Endothelial cell of coronary artery (primary cell): ENCODE measurements around the gene BMAL2. TPM values are rescaled to one million over a fixed set of nuclear protein-coding genes. Genes with fewer than 3 reads are reported as not detected.

Experiments
- total RNA-seq: library from RNA; depleted of rRNA; stranded (reverse); fragments of >200 nt; gene quantifications from 2 replicates; pipeline ENCODE4 v1.2.3, GENCODE V29; 2014

The BMAL2 gene
- 40.6 and 40.8 TPM in 2 replicates for total RNA-seq

DNA sequence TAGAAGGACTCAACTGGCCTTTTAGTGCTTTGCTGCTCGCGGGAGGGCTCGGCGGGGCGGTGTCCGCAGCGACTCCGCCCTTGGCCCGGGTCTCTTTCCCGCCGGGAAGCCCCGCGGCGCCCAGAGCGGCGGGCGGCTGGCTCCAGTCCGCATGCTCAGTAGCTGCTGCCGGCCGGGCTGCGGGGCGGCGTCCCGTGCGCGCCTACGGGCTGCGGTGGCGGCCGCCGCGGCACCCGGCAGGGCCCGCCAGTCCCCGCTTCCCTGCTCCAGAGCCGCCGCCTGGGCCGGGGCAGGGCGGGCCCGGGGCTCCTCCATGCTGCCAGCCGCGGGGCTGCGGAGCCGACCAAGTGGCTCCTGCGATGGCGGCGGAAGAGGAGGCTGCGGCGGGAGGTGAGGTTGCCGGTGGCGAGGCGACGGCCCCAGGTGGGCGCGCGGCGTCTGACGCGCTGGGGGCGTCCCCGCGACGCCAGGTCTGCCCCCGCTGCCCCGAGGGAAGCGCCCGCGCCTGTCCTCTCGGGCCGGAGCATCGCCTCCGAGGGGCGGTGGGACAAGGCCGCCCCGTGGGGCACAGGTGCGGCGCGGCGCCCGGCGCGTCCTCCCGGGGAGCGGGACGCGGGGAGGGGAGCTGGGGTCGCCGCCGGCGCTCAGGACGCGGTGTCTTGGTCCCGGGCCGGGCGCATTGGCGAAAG is at the start of gene BMAL2:
Gene BMAL2 (plus strand): TSS at position 123 of the 689 bp plus-strand sequence. CDS start 237 bp downstream, at position 360.

Other genes starting within 250 kb of the BMAL2 start
- gene STK38L, start 88.5 kb upstream of the BMAL2 start, total RNA-seq = 31.1 and 41.8 TPM in 2 replicates
- gene SMCO2, start 113.9 kb downstream of the BMAL2 start, total RNA-seq = 0.36 and 0.75 TPM in 2 replicates
- gene PPFIBP1, start 191.4 kb downstream of the BMAL2 start, total RNA-seq = 90.6 and 114 TPM in 2 replicates